Dedifferentiated amniotic fluid mesenchymal stem cell (primary cell): ENCODE data around the gene HBG1.

Experiments
- DNase-seq: peaks from one replicate; pipeline ENCODE4 v3.0.0-alpha.2; 2016; ENCODE audit errors: extremely low spot score

The HBG1 gene

GRCh38 chr11:5247472-5248192, 2.0 kb downstream of the HBG1 start:
- no peak for DNase-seq

DNA sequence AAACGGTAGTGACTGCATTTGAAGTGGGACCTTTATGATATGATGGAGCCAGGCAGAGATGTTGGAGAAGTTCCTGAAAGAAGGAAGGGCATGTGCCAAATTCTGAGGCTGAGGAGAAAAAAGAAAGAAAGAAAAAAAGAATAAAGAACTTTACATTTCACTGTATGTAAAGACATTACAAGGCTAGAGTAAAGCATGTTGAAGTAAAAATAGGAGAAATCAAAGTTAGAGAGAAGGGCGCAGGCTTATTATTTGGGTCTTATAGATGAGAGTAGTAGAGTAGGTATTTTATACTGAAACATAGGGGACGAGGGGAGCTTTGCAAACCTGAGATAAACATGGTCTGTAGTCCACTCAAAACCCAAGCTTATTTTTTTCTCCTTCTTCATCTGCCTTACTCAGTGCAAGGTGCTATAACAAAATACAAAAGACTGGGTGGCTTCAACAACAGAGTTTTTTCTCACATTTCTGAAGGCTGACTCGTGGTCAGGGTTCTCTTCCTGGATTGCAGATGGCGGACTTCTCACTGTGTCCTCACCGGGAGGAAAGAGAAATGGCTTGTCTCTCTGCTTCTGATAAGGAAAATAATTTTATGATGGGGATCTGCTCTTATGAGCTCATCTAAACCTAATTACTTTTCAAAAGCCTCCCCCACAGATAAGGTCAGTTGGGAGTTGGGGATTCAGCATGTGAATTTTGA, 2.7 kb downstream of the HBG1 start:
- no peak for DNase-seq

GRCh38 chr11:5245155-5245554, 4.5 kb downstream of the HBG1 start:
- DNase-seq: no peak

DNA sequence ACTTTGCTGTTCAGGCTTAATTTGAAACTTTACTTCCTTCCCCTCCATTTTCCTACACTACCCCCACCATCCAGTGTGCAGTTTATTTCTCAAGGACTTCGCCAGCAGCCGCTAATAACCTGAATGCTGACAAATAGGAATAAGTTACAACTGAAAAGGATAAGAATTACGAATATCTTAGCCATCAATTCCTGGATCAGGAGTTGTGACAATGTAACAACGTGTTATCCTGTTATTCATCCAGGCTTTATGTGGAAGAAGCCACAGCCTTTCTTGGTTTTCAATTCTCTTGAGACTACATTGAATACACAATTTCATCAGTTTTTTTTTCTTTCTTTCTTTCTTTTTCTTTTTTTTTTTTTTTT, 5.9 kb downstream of the HBG1 start:
- no peak for DNase-seq

DNA sequence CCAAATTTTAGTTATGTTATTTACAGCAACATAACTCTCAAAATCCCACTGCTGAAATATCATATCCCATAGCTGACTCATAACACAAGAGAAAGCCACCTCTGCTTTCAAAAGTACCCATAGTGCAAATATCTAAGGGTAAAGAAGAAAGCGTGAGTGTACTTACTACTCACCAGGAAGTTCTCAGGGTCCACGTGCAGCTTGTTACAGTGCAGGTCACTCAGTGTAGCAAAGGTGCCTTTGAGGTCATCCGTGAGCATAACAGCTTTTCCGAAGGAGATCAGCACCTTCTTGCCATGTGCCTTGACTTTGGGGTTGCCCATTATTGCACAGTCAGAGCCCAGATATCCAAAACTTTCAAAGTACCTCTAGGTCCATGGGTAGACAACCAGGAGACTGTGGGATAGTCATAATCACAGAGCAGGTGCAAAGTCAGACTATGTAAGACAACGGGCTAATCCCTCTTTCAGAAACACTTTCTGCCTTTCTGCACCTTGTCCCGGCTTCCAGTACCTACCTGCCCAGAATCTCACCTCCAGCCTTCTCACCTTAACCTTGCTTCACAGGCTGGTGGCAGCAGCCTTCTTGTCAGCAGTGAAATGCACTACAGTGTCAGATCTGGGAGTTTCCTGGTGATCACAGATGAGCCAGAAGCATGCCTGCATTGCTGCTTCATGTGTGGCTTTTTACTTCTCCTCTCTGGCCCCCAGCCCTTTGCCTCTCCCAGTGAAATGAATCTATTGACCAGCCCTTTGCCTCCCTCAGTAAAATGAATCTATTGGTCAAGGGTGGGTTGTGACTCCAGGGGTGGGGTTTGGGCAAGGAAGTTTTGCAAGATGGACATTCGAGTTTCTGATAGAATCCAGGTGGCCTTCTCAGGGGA, 6.5 kb downstream of the HBG1 start:
- no peak for DNase-seq

DNA sequence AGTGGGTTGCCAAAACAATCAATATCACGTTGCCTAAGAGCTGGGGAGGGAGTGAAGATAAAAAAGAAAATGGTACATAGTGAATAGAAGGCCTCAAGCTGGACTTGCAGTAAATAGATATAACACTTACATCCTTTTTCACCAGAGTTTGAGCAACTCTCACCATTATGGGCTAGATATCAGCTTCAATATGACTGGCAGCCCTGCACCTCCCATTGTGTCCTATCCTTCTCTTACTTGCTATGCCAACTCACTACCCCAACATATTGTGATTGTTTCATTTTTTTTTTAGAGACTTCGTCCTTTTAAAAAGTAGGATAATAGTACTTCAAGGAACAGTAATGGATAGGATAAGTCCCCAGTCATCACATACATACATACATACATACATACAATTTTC, 7.4 kb downstream of the HBG1 start:
- DNase-seq: no peak

DNA sequence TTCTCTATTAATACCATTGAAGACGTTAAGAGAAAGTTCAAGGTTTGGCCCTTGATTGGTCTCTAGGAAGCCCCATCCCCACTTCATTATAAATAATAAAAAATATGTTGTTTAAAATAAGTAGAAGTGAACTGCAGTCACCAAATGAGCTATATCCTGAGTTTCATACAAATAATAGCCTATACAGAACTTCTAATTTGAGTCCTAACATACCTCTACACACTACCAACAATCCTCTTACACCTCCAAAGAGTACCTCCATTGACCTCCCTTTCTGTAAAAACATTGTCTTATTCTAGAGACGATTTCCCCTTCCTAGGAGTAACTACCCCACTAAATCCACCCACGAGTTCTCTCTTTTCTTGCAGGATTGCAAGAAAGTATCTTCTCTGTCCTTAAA, 8.2 kb downstream of the HBG1 start:
- no peak for DNase-seq

DNA sequence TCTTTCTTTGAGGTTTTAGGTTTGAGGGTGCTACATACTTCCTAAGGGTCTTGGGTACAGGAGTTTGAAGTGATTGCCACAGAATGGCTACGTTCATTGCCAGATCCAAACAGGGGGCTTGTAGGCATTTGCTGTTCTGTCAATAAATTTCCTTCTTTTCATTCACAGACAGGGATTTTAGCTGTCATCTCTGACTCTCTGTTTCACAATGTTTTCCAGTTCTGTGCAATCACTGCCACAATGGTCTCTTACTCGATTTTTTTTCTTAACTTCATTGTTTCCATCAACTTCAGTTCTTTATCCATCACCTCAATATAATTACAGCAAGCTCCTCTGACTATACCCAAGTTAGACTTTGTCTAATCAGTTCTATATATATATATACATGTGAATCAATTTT, 9.2 kb downstream of the HBG1 start:
- no peak for DNase-seq

GRCh38 chr11:5240056-5240455, 9.6 kb downstream of the HBG1 start:
- DNase-seq: no peak

DNA sequence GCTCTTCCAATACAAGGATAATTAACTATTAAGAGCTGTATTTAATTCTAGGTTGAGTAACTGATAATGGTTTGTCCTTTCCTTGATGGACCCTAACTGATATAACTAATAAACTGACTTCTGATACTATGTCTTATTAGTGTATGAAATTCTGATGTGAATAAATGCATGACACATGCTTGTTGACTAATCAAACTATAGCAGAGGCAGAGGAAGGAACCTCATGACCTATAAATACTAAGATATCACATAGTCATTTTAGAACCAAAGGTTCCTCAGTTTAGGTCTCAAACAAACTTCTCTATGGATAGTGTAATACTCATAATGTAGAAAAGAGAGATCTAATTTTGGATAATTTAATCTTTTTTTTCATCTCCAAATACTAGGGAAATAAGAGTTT, 10.6 kb downstream of the HBG1 start:
- DNase-seq: no peak

GRCh38 chr11:5238486-5238885, 11.2 kb downstream of the HBG1 start:
- no peak for DNase-seq

DNA sequence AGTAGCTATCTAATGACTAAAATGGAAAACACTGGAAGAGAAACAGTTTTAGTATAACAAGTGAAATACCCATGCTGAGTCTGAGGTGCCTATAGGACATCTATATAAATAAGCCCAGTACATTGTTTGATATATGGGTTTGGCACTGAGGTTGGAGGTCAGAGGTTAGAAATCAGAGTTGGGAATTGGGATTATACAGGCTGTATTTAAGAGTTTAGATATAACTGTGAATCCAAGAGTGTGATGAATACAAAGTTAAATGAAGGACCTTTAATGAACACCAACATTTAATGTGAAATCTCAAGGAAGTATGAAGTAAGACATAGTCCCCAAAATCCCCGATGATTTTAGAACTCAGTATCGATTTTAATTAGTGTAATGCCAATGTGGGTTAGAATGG, 12.2 kb downstream of the HBG1 start:
- DNase-seq: no peak

DNA sequence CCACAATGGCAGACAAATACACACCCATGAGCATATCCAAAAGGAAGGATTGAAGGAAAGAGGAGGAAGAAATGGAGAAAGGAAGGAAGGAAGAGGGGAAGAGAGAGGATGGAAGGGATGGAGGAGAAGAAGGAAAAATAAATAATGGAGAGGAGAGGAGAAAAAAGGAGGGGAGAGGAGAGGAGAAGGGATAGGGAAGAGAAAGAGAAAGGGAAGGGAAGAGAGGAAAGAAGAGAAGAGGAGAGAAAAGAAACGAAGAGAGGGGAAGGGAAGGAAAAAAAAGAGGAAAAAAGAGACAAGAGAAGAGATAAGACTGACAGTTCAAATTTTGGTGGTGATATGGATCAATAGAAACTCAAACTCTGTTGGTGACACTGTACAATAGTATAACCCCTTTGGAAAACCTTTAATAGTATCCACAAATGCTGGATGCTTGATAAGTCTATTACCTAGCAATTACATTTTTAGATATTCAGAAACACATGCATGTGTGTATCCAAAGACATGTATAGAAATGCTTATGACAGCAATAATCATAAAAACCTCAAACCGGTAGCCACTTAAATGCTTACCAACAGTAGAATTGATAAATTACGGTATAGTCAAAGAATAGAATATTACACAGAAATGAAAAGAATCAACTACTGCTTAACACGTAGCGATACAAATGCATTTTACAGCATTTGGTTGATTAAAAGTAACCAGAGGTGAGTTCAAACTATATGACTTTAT, 14.1 kb downstream of the HBG1 start:
- DNase-seq: no peak

- peak; percentile 27 for DNase-seq
Measured at GRCh38 chr11:5234381-5234834, 15.2 kb downstream of the HBG1 start, which contains the start of gene HBD. HBD (minus strand) TSS chr11:5234483; CDS start chr11:5234433, 50 bp downstream.

GRCh38 chr11:5233307-5233706, 16.4 kb downstream of the HBG1 start:
- no peak for DNase-seq

- DNase-seq: no peak
Measured at GRCh38 chr11:5232821-5233220, 16.8 kb downstream of the HBG1 start.

DNA sequence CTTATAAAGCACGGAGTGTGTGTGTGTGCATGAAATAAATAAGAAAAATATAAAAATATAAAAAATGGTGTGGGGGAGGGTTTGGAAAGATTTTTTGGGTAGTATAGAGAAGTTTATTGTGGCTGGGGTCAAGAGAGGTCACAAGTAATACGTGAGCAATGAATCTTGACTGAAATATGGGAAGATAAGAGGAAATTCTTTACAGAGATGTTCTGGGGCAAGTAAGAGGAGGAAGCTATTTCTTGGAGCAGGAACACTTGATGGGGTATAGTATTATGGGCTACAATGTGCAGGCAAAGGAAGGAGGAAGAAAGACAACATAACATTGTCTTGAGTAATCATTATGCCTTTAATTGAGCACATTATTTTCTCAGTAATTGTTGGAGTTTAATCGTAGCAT, 17.5 kb downstream of the HBG1 start:
- no peak for DNase-seq

DNA sequence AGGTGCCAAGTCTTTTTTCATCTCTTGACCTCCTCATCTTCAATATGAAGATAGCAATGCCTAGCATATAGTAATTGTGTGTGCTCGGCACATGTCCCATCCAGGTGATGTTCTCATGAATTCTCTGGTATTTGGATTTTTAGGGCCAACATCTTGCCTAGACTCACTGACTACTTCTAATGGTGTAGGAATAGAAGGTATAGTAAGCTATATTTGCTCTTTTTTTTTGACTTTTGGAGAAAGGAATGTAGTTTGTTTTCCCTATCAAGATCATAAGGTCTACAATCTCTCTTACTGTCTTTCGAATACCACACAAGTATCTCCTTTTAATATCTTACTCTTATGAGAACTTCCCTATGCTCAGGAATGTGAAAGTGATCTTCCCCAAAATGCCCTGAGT, 18.5 kb downstream of the HBG1 start:
- no peak for DNase-seq

GRCh38 chr11:5230266-5230665, 19.4 kb downstream of the HBG1 start:
- DNase-seq: no peak

GRCh38 chr11:5229796-5230195, 19.9 kb downstream of the HBG1 start:
- no peak for DNase-seq

- DNase-seq: no peak
Measured at GRCh38 chr11:5229356-5229755, 20.3 kb downstream of the HBG1 start.

DNA sequence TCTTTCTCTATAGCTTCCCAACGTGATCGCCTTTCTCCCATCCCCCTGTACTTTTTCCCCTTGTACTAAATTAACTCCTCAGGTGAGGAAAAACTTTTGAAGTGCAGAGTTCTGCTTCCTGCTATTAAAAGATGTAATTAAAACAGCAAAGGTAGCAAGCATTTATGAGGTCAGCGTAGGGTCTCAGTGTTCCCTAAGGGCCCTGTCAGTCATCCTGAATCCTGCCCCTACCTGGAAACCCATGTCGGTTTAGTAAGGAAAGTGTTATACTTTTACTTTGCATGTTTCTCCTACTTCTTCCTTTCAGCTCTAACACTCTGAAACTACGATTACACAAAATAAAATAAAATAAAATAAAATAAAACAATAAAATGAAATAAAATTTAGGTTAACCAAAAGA, 21.5 kb downstream of the HBG1 start:
- no peak for DNase-seq
